IMR-90 (cell line): Measurements from ENCODE around the gene PBXIP1. TPM values are rescaled to one million over a fixed set of nuclear protein-coding genes. Genes with fewer than 3 reads are reported as not detected.
A peak's percentile ranks its signal among the peaks of the same experiment; 100 is the strongest.

Experiments
- ATAC-seq: fragments of 200-7000 bp; cut with Tn5 transposase; 2 replicates; pipeline ENCODE4 v1.9.1; 2020; ENCODE audit warnings: low read depth, mild to moderate bottlenecking, moderate library complexity
- BruUV-seq: library from RNA; stranded (reverse); fragments of 400-500 nt; replicated peaks from 2 replicates; lab custom pipeline; 2021; lab: Mats Ljungman, UMichigan
- CTCF ChIA-PET: fragments of 300-600 bp; formaldehyde crosslinking; extraction: SDS; loops from one replicate; lab custom pipeline; 2021; ENCODE audit warnings: antibody characterized with exemption; lab: Yijun Ruan, JAX
- POLR2A ChIA-PET: fragments of 300-600 bp; sonication (Branson Sonifier 250); formaldehyde crosslinking; loops from one replicate; lab custom pipeline; 2022; ENCODE audit warnings: antibody characterized with exemption; ENCODE audit not compliant: unreplicated experiment; lab: Charles Lee
- DNase-seq: peaks from one replicate; pipeline ENCODE4 v3.0.0; 2013
- H2AFZ ChIP-seq: replicated peaks from 2 replicates; pipeline ENCODE3; 2013; ENCODE audit warnings: low read length, mild to moderate bottlenecking; ENCODE audit not compliant: poor library complexity
- H2AK5ac ChIP-seq: 2 replicates; pipeline ENCODE4 v1.6.1; 2013; ENCODE audit warnings: low read depth, low read length, inconsistent platforms
- H2AK9ac ChIP-seq: replicated peaks from 2 replicates; pipeline ENCODE3; 2013; ENCODE audit warnings: mild to moderate bottlenecking, low read depth, low read length, moderate library complexity; ENCODE audit not compliant: poor library complexity
- H2BK120ac ChIP-seq: 2 replicates; pipeline ENCODE4 v1.6.1; 2013; ENCODE audit warnings: low read depth, low read length, inconsistent platforms
- H2BK15ac ChIP-seq: 3 replicates; pipeline ENCODE4 v1.6.1; 2013; ENCODE audit warnings: low read depth, low read length, inconsistent platforms
- H2BK20ac ChIP-seq: 2 replicates; pipeline ENCODE4 v1.6.1; 2013; ENCODE audit warnings: low read depth, mild to moderate bottlenecking, inconsistent platforms, low read length, moderate library complexity
- H2BK5ac ChIP-seq: 2 replicates; pipeline ENCODE4 v1.6.1; 2013; ENCODE audit warnings: mild to moderate bottlenecking, low read depth, low read length, inconsistent platforms; ENCODE audit not compliant: poor library complexity, severe bottlenecking
- H3K14ac ChIP-seq: replicated peaks from 2 replicates; pipeline ENCODE4 v1.6.1; 2013; ENCODE audit warnings: low read depth, low read length, inconsistent platforms
- H3K18ac ChIP-seq: 2 replicates; pipeline ENCODE4 v1.6.1; 2013; ENCODE audit warnings: low read depth, low read length, control low read depth
- H3K23ac ChIP-seq: 2 replicates; pipeline ENCODE4 v1.6.1; 2013; ENCODE audit warnings: low read depth, low read length, inconsistent platforms
- H3K27ac ChIP-seq: 2 replicates; pipeline ENCODE4 v1.5.1; 2013; ENCODE audit warnings: mild to moderate bottlenecking, control low read depth, low read length; ENCODE audit not compliant: insufficient read depth
- H3K27me3 ChIP-seq: 2 replicates; pipeline ENCODE4 v1.6.1; 2013; ENCODE audit warnings: low read length; ENCODE audit not compliant: control insufficient read depth, insufficient read depth
- H3K36me3 ChIP-seq: 2 replicates; pipeline ENCODE4 v1.6.1; 2013; ENCODE audit warnings: low read length, mixed read lengths; ENCODE audit not compliant: control insufficient read depth, insufficient read depth
- H3K4ac ChIP-seq: 2 replicates; pipeline ENCODE4 v1.6.1; 2013; ENCODE audit warnings: low read depth, low read length, inconsistent platforms
- H3K4me1 ChIP-seq: 2 replicates; pipeline ENCODE4 v1.6.1; 2013; ENCODE audit warnings: low read length, mixed read lengths; ENCODE audit not compliant: control insufficient read depth, insufficient read depth
- H3K4me2 ChIP-seq: 2 replicates; pipeline ENCODE4 v1.6.1; 2013; ENCODE audit warnings: low read depth, mild to moderate bottlenecking, control low read depth, low read length, moderate library complexity
- H3K4me3 ChIP-seq: 2 replicates; pipeline ENCODE4 v1.5.1; 2013; ENCODE audit warnings: low read depth, mild to moderate bottlenecking, control low read depth, low read length, moderate library complexity; ENCODE audit not compliant: insufficient read depth
- H3K56ac ChIP-seq: 2 replicates; pipeline ENCODE4 v1.6.1; 2013; ENCODE audit warnings: low read length, inconsistent platforms; ENCODE audit not compliant: insufficient read depth; ENCODE audit errors: extremely low read depth
- H3K79me1 ChIP-seq, 2 experiments: 2 replicates each; pipeline ENCODE4 v1.6.1; 2013; ENCODE audit warnings: low read length in 2 of 2, inconsistent platforms in 1 of 2, low read depth in 1 of 2
- H3K9ac ChIP-seq: 2 replicates; pipeline ENCODE4 v1.6.1; 2013; ENCODE audit warnings: low read depth, low read length, control low read depth
- H3K9me1 ChIP-seq: 2 replicates; pipeline ENCODE4 v1.6.1; 2013; ENCODE audit warnings: low read length, inconsistent platforms; ENCODE audit not compliant: insufficient read depth
- H3K9me3 ChIP-seq: 2 replicates; pipeline ENCODE4 v1.6.1; 2013; ENCODE audit warnings: low read length; ENCODE audit not compliant: control insufficient read depth, insufficient read depth
- H4K20me1 ChIP-seq: 2 replicates; pipeline ENCODE4 v1.6.1; 2013; ENCODE audit warnings: low read length, inconsistent platforms; ENCODE audit not compliant: insufficient read depth
- H4K5ac ChIP-seq: 2 replicates; pipeline ENCODE4 v1.6.1; 2013; ENCODE audit warnings: mild to moderate bottlenecking, low read depth, low read length, control low read depth
- H4K8ac ChIP-seq, 2 experiments: 2 replicates each; pipeline ENCODE4 v1.6.1; 2013; ENCODE audit warnings: low read depth in 2 of 2, low read length in 2 of 2, control low read depth in 1 of 2, inconsistent platforms in 1 of 2
- H4K91ac ChIP-seq: 2 replicates; pipeline ENCODE4 v1.6.1; 2013; ENCODE audit warnings: low read depth, low read length, inconsistent platforms; ENCODE audit not compliant: insufficient read depth
- BHLHE40 ChIP-seq: fragments of 150-350 bp; IDR thresholded peaks from 2 replicates; pipeline ENCODE4 v1.6.1; 2016; ENCODE audit warnings: mild to moderate bottlenecking, low read depth, low read length
- ELK1 ChIP-seq: fragments of 150-350 bp; IDR thresholded peaks from 2 replicates; pipeline ENCODE4 v1.6.1; 2016; ENCODE audit warnings: low read depth, mild to moderate bottlenecking, low read length, moderate library complexity, borderline replicate concordance
- MAFK ChIP-seq: IDR thresholded peaks from 2 replicates; pipeline ENCODE4 v1.6.1; 2012; ENCODE audit warnings: low read depth, low read length, improper control_type of control experiment
- MXI1 ChIP-seq: IDR thresholded peaks from 2 replicates; pipeline ENCODE4 v1.6.1; 2012; ENCODE audit warnings: low read depth, mild to moderate bottlenecking, low read length, moderate library complexity, borderline replicate concordance
- NFE2L2 ChIP-seq: fragments of 150-350 bp; IDR thresholded peaks from 2 replicates; pipeline ENCODE4 v1.6.1; 2016; ENCODE audit warnings: low read depth, mild to moderate bottlenecking, low read length
- RCOR1 ChIP-seq: IDR thresholded peaks from 2 replicates; pipeline ENCODE4 v1.6.1; 2012; ENCODE audit warnings: mild to moderate bottlenecking, low read length, improper control_type of control experiment; ENCODE audit not compliant: insufficient replicate concordance
- WGBS, 2 experiments: methylation state at CpG; one replicate each; pipeline versions ENCODE4 v1.1.5 to v1.1.7; 2013; ENCODE audit warnings: missing lambda C conversion rate in 2 of 2; ENCODE audit not compliant: insufficient read length in 1 of 2; ENCODE audit errors: extremely low coverage in 2 of 2; 5-methylcytosine and 5-hydroxymethylcytosine counted together
- dilution Hi-C: fragments of 300-500 bp; cut with HindIII; formaldehyde crosslinking; loops from one replicate; pipeline ENCODE4 v1.14.3; 2018; ENCODE audit warnings: low sequenced_read_pairs; ENCODE audit not compliant: unreplicated experiment
- in situ Hi-C: fragments of 300-500 bp; cut with MboI; formaldehyde crosslinking; loops from 3 replicates; pipeline ENCODE4 v1.14.3; 2019; ENCODE audit warnings: low sequenced_read_pairs, inconsistent platforms, mixed read lengths
- intact Hi-C: fragments of 100-400 bp; cut with micrococcal nuclease; formaldehyde crosslinking; loops from 2 replicates; pipeline ENCODE4 v1.10.0; 2022
- polyA plus RNA-seq, 3 experiments: library from polyadenylated mRNA; depleted of rRNA; stranded (reverse); fragments of >200 nt; gene quantifications; 2 replicates each; pipeline ENCODE4 v1.2.3, GENCODE V29; 2012; ENCODE audit warnings: low replicate concordance in 1 of 3
- total RNA-seq: library from RNA; depleted of rRNA; stranded (reverse); fragments of >200 nt; gene quantifications from 2 replicates; pipeline ENCODE4 v1.2.3, GENCODE V29; 2012

The PBXIP1 gene
- total and polyA plus RNA-seq, 2 of the 4 experiments (the other 2 are of a cell fraction), result 28.3 to 44.2 TPM

- peaks cover 14 to 66% of the 10 kb centered on the region in 2 experiments for H3K79me1 ChIP-seq
- 0% methylated on average over 11 of the region's 35 CpGs; no CpG with 5 or more reads in 1 of the 2 experiments for WGBS, 2 experiments
- no peaks in the 10 kb centered on the region for H3K9me3 ChIP-seq
- TF ChIP-seq MXI1 (no peak), RCOR1 (no peak), BHLHE40 (no peak), NFE2L2 (no peak), ELK1 (no peak), MAFK (no peak)
- H2AK9ac ChIP-seq, result peak within 1 kb of the TSS; percentile 99
- ChIA-PET CTCF (interaction anchor here (0.6 to 1.6 kb wide), 2 partner anchors 14 to 16 kb away, joined by 3 to 7 read pairs; no protein-coding TSS in a partner anchor), POLR2A (no interaction called here)
- H3K14ac ChIP-seq, result peak within 1 kb of the TSS; percentile 100
- peak within 1 kb of the TSS; percentile 93 for H3K56ac ChIP-seq
- H2BK5ac ChIP-seq, result peak within 1 kb of the TSS; percentile 94
- peak within 1 kb of the TSS; percentile 93 for H2AFZ ChIP-seq
- peak within 1 kb of the TSS; percentile 99 for H3K27ac ChIP-seq
- dilution Hi-C loops (no loop called here), intact Hi-C loops (loop anchor here (5.0 kb wide), 1 partner anchor 50 kb away; the partner anchor contains the start of gene ADAM15), in situ Hi-C loops (no loop called here)
- no TSS peak for BruUV-seq
- ATAC-seq, result peak; percentile 9
- peak within 1 kb of the TSS; percentile 70 for H2BK20ac ChIP-seq
- peak within 1 kb of the TSS; percentile 97 for H3K4me2 ChIP-seq
- peak within 1 kb of the TSS; percentile 96 for H3K18ac ChIP-seq
- H3K36me3 ChIP-seq, result no peaks in the 10 kb centered on the region; the same call in none of the 2 replicates
- peak within 1 kb of the TSS; percentile 98 for H4K91ac ChIP-seq
- peak within 1 kb of the TSS; percentile 98 for H3K4me3 ChIP-seq
- H3K4me1 ChIP-seq, result peaks cover 21% of the 10 kb centered on the region
- H3K23ac ChIP-seq, result peak within 1 kb of the TSS; percentile 99
- H3K4ac ChIP-seq, result peak within 1 kb of the TSS; percentile 99
- no peaks in the 10 kb centered on the region for H3K27me3 ChIP-seq
- H2AK5ac ChIP-seq, result peak within 1 kb of the TSS; percentile 99
- peaks cover 12% of the 10 kb centered on the region for H3K9me1 ChIP-seq
- peak within 1 kb of the TSS; percentile 92 to 98 for H4K8ac ChIP-seq
- peak within 1 kb of the TSS; percentile 95; the same call in 2 of the 3 replicates for H2BK15ac ChIP-seq
- no peaks in the 10 kb centered on the region for H4K20me1 ChIP-seq
- H2BK120ac ChIP-seq, result peak within 1 kb of the TSS; percentile 93
- H4K5ac ChIP-seq, result peak within 1 kb of the TSS; percentile 92
- DNase-seq, result no peak
- H3K9ac ChIP-seq, result peak within 1 kb of the TSS; percentile 95
Measured at GRCh38 chr1:155002464-155003226, 46.7 kb upstream of the PBXIP1 start, which contains the start of gene ZBTB7B. ZBTB7B (plus strand) TSS chr1:155002802; CDS start chr1:155014661, 11,859 bp downstream.
